GM19193 (cell line): ENCODE data around the gene AHI1.

Experiments
- POLR2A ChIP-seq: IDR thresholded peaks from 4 replicates; pipeline ENCODE4 v1.6.1; 2011; ENCODE audit not compliant: insufficient read depth, insufficient read length; ENCODE audit errors: extremely low read depth

AHI1 gene

GRCh38 chr6:135522965-135523692 lies 25.6 kb upstream of the AHI1 start:
- TF ChIP-seq POLR2A: no peak

DNA sequence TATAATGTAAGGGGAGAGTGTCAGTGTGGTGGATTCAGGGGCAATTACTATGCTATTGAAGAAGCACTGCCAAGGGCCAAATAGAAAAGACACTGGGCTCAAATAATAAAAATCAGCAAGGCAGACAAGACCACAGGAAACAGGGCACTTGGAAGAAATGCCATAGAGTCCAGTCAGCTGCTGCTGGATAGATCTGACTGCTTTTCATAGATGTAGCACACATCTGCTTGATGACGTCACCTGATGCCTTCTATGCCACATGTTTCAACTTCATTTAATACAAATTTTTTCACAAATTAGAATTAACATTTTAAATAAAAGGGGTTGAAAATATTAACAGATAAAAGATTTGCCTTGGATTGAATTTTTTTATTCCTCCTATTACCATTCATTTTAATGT lies 23.9 kb upstream of the AHI1 start:
- TF ChIP-seq POLR2A: no peak

- TF ChIP-seq POLR2A: no peak
These were observed 23.2 kb upstream of the AHI1 start for GRCh38 chr6:135520781-135521180.

- no peak for TF ChIP-seq POLR2A
These were observed 21.8 kb upstream of the AHI1 start for GRCh38 chr6:135519348-135519747.

DNA sequence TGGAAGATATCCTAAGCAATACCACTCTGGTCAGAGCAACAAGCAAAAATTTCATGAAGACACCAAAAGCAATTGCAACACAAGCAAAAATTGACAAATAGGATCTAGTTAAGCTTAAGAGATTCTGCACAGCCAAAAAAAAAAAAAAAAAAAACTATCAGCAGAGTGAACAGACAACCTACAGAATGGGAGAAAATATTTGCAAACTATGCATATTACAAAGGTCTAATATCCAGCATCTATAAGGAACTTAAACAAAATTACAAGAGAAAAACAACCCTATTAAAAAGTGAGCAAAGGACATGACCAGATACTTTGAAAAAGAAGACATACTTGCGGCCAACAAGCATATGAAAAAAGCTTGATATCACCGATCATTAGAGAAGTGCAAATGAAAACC lies 20.0 kb upstream of the AHI1 start:
- no peak for TF ChIP-seq POLR2A

GRCh38 chr6:135514706-135515105 lies 17.2 kb upstream of the AHI1 start:
- TF ChIP-seq POLR2A: no peak

DNA sequence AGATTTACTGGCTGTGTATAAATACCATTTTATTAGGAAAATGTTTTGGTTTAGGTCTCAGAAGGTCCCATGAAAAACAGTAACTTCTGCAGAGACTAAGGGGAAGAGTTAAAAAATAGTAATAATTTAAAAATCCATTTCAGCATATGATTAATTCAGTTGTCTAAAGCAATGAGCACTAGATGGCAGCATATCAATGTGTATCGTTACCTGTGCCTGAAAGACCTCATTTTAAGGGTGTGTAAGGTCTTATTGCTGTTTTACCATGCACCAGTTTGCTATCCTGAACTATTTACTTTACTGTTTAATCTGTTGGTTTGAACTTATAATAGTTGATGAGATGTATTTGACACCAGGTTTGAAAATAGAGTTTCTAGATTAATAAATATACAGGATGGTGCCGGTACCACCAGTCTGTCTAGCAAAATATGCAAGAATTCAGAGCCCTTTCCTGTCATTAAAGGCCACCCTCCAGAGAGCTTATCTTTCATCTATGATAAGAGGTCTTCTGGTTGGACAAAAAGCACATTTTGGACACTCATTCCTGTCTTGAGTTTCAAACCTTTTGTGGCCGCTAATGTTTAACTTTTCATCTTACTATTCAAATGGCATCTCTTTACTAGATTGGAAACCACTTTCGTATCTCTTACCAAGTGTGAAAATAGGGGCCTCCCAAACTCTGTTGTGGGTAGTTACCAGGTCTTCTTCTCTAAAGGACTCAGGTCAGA lies 8.9 kb upstream of the AHI1 start:
- no peak for TF ChIP-seq POLR2A

DNA sequence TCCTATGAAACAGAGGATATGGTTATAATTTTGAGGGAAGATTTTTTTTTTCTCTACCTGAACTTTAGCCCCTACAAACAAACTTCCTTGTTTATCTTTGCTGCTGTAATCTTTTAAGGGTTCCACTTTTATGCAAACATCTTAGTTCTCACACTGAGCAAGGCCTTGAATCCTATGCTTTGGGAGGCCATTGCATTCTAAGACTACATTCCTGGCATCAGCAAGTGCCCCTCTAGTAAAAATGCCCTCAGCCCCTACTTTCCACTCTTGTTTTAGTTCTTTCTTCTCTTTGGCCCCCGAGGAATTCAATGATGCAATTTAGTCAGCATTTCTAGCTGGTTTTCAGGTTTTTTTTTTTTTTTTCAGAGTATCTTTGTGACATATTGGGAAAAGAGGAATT lies 8.1 kb upstream of the AHI1 start:
- no peak for TF ChIP-seq POLR2A

DNA sequence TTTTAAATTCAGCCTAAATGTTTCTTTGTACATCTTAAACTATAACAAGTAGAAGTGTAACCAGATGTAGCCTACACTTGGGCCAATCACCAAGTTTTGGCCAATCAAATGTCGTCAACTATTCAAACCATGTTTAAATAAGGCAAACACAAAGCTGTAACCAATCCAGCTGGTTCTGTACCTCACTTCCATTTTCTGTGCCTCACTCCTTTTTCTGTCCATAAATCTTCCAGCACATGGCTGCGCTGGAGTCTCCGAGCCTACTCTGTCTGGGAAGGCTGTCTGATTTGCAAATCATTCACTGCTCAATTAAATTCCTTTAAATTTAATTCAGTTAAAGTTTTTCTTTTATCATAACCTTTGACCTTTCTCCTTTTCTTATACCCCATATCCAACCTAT lies 7.7 kb upstream of the AHI1 start:
- no peak for TF ChIP-seq POLR2A

DNA sequence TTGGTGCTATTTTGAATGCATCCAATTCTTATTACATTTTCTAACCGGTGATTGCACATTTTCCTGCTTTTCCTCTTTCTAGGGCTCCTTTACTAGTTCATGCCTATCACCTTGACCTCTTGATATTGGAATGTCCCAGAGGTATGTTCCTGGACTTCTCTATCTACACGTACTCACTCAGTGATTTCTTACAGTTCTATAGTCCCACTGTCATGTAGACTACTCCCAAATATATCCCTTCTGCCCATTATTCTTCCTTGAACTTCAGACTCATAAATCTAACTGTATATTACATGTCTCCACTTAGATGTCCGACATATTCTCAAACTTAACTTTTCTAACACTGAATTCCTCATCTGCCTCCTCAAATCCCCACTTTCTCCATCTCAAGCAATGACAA lies 7.2 kb upstream of the AHI1 start:
- TF ChIP-seq POLR2A: no peak

GRCh38 chr6:135503703-135504475 lies 6.3 kb upstream of the AHI1 start:
- TF ChIP-seq POLR2A: no peak

- no peak for TF ChIP-seq POLR2A
These were observed 2.2 kb upstream of the AHI1 start for GRCh38 chr6:135499441-135500340.

DNA sequence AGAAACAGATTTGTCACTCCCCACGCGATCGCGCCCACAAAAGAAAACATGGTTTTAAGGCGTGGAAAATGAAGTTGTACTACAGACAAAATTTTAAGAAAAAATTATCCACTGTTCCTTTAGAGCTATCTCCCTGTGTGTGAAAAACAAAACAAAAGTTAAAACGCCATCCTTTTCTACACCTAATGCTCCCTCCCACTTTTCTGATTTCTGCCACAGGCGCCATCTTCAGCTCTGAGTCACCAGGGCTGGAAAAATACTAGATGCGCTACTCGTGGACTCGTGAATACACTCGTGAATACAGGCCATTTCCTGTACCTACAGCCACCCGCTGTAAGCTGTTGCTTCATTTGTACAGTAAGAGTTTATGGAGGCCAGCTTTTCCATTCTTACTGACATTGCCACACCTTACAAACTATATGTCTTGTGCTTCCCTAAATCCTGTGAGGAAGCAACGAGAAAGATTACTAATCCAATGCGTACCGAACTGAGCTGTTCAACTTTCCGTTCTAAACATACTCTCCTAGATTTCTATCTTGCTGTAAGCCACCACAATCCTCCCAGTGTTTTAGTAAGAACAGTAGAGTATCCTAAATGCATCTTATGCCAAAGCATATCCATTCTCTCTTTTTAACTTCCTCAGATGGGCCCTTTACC lies 773 bp upstream of the AHI1 start:
- no peak for TF ChIP-seq POLR2A

DNA sequence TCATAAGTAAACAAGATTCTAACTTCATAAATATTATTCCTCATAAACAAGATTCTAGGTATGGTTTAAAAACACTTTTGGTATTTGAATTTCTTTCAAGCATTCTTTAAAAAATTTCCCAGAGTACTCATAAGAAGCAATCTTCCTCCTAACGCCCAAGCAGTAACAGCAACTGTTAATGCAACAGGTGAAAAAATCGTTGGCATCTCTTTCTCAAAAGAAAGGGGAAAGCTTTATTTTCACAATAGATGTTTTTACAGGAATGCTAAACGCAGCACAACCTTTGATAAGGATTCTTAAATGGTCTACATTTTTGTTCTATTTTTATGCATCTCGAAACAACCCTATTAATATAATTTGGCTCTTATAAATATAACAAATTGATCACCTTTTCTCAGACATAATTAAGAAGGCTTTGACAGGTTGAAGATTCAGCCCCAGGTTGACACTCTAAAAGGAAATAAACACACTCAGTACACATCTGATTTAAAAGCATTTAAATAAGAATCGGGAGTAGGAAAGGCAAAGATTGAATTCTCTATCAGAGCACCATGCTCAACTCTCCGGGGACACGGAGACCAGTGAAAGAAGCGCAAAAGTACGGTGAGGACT lies 634 bp downstream of the AHI1 start:
- no peak for TF ChIP-seq POLR2A
